ENCODE data around the gene HMGCR.

The HMGCR gene

DNA sequence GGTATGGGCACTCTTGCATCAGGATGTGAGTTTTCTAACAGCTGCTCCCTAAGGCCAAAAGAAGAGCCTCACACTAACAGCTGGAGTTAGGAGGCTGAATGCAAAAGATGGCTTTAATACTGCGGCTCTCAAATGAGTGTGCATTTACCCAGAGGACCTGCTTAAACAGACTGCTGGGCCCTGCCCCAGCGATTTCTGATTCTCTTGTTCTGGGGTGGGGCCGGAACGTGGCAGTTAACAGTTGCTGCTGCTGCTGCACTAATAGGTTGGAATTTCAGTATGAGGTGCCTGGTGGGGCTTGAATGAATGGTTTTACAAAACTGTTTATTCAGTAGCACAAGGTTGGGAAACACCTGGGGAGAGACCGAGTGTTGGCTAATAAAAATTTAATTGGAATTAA, 26.1 kb downstream of the HMGCR start:
- DNase-seq: no peak
- H3K36me3 Mint-ChIP-seq (ENCODE audit: low read depth): peaks cover 37% of the 10 kb centered on the region
- no peaks in the 10 kb centered on the region for H3K9me3 Mint-ChIP-seq
- no peak overlapping the region for H3K4me3 Mint-ChIP-seq
- H3K27me3 Mint-ChIP-seq (ENCODE audit: low read depth, poor library complexity): peaks cover 3% of the 10 kb centered on the region
- TF ChIP-seq CTCF (IDR thresholded peaks at IDR 0.05): no peak
- peaks cover 7% of the 10 kb centered on the region for H3K4me1 Mint-ChIP-seq
- H3K27ac Mint-ChIP-seq: peak overlapping the region; percentile 98

DNA sequence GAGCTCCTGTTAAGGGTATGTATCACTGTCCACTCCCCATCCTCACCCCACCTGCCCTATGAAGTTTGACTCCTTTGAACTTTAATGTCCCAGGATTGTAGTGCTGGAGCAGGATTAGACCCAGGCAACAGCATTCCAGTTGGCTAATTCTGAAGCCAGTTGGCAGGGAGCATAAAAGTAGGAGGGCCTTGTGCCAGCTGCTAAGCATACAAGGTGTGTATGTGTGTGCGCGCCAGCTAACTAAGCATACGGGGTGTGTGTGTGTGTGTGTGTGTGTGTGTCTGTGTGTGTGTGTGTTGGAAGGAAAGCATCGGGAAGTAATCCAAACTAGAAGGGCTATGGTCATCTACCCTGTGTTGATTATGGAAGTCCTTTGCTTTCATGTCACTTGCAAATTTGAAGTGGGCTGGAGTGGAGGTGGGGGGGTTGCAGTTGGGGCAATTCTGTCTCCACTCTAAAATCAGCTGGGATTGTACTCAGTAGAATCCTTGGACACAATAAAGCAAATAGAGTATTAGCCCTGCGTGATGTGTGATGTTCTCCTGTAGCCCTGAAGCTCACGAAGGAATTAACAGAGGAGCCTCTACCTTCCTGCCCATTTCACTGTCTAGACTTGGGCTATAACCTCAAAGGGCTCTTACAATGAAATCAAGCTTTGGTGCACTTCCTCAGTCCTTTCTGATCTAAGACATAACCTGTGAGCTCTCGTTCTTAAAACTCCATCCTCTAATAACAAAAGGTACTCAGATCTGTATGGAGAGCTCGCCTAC, 26.9 kb downstream of the HMGCR start:
- Mint-ChIP-seq H3K9me3 (no peaks in the 10 kb centered on the region), H3K27ac (peak overlapping the region; percentile 98)

GRCh38 chr5:75364571-75365280, 27.7 kb downstream of the HMGCR start:
- Mint-ChIP-seq H3K4me1 (peaks cover 7% of the 10 kb centered on the region), H3K36me3 (ENCODE audit: low read depth) (peaks cover 26% of the 10 kb centered on the region), H3K27ac (peak overlapping the region; percentile 98), H3K4me3 (no peak overlapping the region), H3K27me3 (ENCODE audit: low read depth, poor library complexity) (peaks cover 3% of the 10 kb centered on the region), H3K9me3 (no peaks in the 10 kb centered on the region)
- no peak for DNase-seq
- no peak for TF ChIP-seq CTCF (IDR thresholded peaks at IDR 0.05)

More for the DNA sequence above, 26.9 kb downstream of the HMGCR start:
- DNase-seq: no peak
- Mint-ChIP-seq H3K4me3 (no peak overlapping the region), H3K27me3 (ENCODE audit: low read depth, poor library complexity) (peaks cover 3% of the 10 kb centered on the region), H3K36me3 (ENCODE audit: low read depth) (peaks cover 33% of the 10 kb centered on the region), H3K4me1 (peaks cover 7% of the 10 kb centered on the region)
- no peak for TF ChIP-seq CTCF (IDR thresholded peaks at IDR 0.05)

GRCh38 chr5:75365740-75366139, 28.7 kb downstream of the HMGCR start:
- H3K27me3 Mint-ChIP-seq (ENCODE audit: low read depth, poor library complexity): peaks cover 3% of the 10 kb centered on the region
- peak overlapping the region; percentile 14 for H3K27ac Mint-ChIP-seq
- no peaks in the 10 kb centered on the region for H3K9me3 Mint-ChIP-seq
- peaks cover 7% of the 10 kb centered on the region for H3K4me1 Mint-ChIP-seq
- TF ChIP-seq CTCF (IDR thresholded peaks at IDR 0.05): no peak
- H3K36me3 Mint-ChIP-seq (ENCODE audit: low read depth): peaks cover 16% of the 10 kb centered on the region
- no peak overlapping the region for H3K4me3 Mint-ChIP-seq
- DNase-seq: no peak

DNA sequence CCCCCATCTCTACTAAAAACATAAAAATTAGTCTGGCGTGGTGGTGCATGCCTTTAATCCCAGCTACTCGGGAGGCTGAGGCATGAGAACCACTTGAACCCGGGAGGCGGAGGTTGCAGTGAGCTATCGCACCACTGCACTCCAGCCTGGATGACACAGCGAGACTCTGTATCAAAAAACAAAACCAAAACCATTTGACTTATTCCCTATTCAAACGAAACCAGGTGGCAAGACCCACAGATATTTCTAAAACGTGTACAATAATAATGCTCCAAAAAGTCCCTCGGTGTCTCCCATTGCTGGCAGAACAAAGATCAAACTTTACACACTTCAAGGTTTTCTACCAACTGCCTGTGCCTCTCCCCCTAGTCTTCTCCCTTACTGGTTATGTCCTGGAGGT, 29.8 kb downstream of the HMGCR start:
- no peak for DNase-seq
- TF ChIP-seq CTCF (IDR thresholded peaks at IDR 0.05): no peak
- peaks cover 7% of the 10 kb centered on the region for H3K4me1 Mint-ChIP-seq
- H3K4me3 Mint-ChIP-seq: no peak overlapping the region
- no peak overlapping the region for H3K27ac Mint-ChIP-seq
- H3K36me3 Mint-ChIP-seq (ENCODE audit: low read depth): peaks cover 11% of the 10 kb centered on the region
- H3K27me3 Mint-ChIP-seq (ENCODE audit: low read depth, poor library complexity): peaks cover 3% of the 10 kb centered on the region
- no peaks in the 10 kb centered on the region for H3K9me3 Mint-ChIP-seq

All from nephron progenitor cell (in vitro differentiated cells).